Amygdala (tissue), 56 donors: ENCODE results near the gene SSBP2.
A peak's percentile ranks its signal among the peaks of the same experiment; 100 is the strongest.
"Not testable (repeated sequence)": the region's sequence is repeated elsewhere in the genome, so short reads cannot be mapped to it uniquely, and the experiment has no call there.

Experiments used
- DNase-seq, 56 donors: peaks; one replicate each; lab custom pipeline; 2025; lab: John Stamatoyannopoulos, UW

Gene SSBP2

GRCh38 chr5:81685471-81685870, 65.4 kb downstream of the SSBP2 start:
- DNase-seq: no peak

DNA sequence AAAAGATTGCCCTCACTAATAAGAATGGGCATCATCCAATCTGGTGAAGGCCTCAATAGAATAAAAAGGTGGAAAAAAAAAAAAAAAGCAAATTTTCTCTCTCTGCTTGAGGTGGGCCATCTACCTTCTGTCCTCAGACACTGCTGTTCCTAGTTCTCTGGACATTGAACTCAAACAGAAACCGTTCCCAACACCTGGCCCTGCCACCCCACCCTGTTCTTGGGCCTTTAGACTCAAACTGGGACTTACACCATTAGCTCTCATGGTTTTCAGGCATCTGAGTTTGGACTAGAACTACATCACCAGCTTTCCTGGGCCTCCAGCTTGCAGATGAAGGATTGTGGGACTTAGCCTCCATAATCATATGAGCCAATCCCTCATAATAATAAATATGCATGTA, 71.0 kb downstream of the SSBP2 start:
- DNase-seq: no peak

GRCh38 chr5:81675420-81675819, 75.5 kb downstream of the SSBP2 start:
- no peak for DNase-seq

DNA sequence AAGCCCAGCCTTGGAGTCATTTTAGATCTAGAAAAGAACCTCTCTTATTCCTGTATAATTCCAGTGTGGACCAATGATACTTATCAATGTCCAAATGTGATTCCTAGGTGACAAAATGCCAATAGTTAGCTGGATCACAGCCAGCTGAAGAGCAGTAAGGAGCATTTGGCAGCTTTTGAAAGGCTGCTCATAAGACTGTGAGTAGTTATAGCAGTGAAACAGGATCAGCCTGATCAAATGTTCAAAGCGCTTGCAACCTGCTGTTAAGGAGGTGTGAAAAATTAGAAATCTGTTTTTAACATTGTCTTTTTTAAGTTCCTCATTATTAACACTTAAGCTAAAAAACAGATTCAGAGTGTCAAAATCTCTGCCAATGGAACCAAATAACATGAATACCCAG, 85.1 kb downstream of the SSBP2 start:
- peak in 1 of 56 donors; percentile 1 for DNase-seq

DNA sequence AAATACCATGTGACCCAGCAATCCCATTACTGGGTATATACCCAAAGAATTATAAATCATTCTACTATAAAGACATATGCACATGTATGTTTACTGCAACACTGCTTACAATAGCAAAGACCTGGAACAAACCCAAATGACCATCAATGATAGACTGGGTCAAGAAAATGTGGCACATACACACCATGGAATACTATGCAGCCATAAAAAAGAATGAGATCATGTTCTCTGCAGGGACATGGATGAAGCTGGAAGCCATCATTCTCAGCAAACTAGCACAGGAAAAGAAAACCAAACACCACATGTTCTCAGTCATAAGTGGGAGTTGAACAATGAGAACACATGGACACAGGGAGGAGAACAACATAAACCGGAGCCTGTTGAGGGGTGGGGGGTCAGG, 90.3 kb downstream of the SSBP2 start:
- not testable (repeated sequence) for DNase-seq

- DNase-seq: peak in 1 of 56 donors; percentile 0
These were observed 93.5 kb downstream of the SSBP2 start for GRCh38 chr5:81657386-81657785.

GRCh38 chr5:81656783-81657182, 94.1 kb downstream of the SSBP2 start:
- no peak for DNase-seq

GRCh38 chr5:81650987-81651386, 99.9 kb downstream of the SSBP2 start:
- no peak for DNase-seq

DNA sequence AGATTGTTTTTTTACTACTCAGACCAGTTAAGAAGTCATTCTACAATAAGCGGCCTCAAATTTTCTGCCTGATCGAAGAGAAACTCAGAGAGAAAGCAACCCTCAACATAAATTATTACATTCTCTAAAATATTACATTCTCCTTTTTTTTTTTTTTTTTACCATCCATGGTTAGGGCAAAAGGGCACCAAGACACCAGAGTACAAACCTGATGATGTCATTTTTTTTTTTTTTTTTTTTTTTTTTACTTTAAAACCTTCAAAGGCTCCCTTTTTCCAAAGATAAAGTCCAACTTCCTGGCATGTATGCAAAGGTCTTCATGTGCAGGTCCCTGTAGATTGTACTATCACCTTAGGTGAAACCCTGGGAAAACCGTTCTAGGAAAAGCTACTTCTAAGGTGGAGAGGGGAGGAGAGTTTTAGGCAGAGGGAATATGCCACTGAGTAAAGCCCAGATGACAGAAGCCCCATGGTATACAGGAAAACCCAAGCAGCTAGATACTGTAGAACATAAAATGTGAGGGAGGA, 104.4 kb downstream of the SSBP2 start:
- DNase-seq: no peak

- no peak for DNase-seq
These were observed 108.7 kb downstream of the SSBP2 start for GRCh38 chr5:81642210-81642609.

- no peak for DNase-seq
These were observed 111.3 kb downstream of the SSBP2 start for GRCh38 chr5:81639556-81639955.

DNA sequence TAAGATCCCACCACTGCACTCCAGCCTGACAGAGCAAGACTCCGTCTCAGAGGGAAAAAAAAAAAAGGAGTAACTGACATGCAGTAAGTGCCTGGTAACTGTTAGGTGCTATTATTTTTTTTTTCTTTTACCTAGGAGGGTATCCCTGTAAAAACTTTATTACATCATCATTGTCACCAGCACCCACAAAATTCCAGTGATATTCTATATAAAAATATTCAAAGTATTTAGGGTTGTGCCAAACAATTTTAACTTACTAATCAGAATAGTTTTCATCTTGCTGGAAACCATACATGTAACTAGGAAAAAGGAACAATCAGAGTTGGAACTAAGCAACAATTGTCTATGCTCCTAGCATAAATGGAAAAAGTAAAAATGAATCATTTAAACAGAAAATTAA, 112.4 kb downstream of the SSBP2 start:
- no peak for DNase-seq

DNA sequence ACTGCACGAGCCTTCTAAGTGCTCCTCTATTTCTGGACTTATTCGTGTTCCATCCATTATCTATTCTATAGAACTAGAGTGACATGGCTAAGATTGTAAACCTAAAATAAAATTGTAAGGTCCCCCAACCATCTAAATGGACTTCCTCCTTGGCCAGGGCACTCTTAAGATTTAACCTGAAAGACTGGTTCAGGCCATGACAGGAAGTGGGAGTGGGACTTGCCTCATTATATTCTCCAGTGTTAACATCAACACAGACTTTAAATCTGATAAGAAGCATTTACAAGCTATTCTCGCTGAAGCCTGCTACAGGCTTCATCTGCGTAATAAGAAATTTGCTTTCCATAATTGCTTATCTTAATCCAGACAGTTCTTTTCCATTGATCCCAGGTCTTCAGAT, 117.0 kb downstream of the SSBP2 start:
- no peak for DNase-seq

GRCh38 chr5:81633471-81633870, 117.4 kb downstream of the SSBP2 start:
- DNase-seq: no peak

DNA sequence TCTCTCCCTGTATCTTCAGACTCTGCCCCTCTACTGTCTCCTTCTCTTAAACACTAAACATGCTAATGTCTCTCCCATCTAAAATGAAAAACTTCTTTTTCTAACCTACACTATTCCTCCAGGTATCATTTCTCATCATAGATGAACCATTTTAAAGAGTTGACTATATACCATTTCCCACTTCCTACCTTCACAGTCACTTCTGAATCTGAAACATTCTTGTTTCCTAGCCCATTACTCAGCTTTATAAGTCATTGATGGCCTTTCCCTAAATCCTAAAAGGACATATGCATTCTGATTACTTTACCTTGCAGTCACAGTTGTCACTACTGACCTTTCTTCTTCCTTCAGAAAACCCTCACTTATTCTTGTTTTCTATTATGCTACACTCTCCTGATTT, 118.2 kb downstream of the SSBP2 start:
- DNase-seq: no peak

DNA sequence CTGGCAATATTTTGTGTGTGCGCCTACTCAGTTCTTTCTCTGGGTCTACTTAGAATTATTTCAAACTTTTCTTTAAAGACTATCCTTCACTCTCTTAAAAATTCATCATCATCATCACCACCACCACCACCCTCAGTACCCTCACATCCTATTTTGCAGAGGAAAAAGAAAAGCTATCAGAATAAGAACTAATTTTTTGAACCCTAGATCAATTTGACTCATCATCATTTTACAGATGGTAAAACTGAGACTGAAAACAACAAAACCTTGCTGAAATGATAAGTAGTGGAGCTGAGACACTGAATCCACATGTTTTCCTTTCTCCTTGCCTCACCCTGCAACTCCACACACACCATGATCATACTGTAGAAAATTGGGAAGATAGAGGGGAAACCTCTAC, 119.3 kb downstream of the SSBP2 start:
- DNase-seq: no peak

- no peak for DNase-seq
These were observed 119.8 kb downstream of the SSBP2 start for GRCh38 chr5:81631124-81631523.

GRCh38 chr5:81630684-81631083, 120.2 kb downstream of the SSBP2 start:
- no peak for DNase-seq

DNA sequence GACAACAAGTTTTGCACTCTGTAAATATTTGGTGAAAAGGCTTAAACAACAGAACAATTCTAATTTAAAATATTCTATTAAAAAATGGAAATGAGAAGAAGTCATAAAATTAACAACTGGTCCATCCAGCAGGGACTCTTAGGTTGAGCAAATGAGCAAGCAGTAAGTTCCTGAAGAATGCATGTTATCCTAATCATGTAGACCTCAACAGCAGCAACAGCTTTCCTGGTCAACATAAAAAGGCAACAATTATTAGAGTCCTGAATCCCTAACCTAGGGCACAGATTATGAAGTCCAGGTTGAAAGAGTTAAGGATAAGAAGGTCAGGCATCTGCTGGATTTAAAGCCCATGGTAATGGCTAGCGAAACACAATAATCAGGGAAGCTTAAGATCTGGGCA, 120.9 kb downstream of the SSBP2 start:
- DNase-seq: no peak

DNA sequence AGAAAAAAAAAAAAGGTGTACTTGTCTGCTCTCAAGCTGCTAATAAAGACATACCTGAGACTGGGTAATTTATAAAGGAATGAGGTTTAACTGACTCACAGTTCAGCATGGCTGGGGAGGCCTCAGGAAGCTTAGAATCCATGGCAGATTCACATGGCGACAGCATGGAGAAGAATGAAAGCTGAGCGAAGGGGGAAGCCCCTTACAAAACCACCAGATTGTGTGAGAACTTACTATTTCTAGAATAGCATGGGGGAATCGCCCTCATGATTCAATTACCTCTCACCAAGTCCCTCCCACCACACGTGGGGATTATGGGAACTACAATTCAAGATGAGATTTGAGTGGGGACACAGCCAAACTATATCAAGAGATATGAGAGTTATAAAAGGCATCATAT, 122.8 kb downstream of the SSBP2 start:
- not testable (repeated sequence) for DNase-seq

DNA sequence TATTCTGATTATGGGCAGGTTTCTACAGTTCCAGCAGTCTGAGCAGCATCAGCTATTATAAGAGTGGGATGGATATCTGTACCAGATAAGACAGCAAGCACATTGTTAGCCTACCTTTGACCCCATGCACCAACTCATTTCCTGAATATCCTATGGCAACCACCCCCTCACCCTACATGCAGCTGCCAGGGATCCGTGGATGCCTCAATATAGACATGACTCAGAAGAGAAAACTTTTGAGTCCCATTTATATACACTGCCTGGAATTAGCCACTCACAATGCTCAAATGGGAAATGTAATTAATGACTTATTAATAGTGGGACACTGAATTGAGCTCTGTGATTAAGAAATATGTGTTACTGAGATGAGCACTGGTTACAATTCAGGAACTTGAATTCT, 124.4 kb downstream of the SSBP2 start:
- no peak for DNase-seq

DNA sequence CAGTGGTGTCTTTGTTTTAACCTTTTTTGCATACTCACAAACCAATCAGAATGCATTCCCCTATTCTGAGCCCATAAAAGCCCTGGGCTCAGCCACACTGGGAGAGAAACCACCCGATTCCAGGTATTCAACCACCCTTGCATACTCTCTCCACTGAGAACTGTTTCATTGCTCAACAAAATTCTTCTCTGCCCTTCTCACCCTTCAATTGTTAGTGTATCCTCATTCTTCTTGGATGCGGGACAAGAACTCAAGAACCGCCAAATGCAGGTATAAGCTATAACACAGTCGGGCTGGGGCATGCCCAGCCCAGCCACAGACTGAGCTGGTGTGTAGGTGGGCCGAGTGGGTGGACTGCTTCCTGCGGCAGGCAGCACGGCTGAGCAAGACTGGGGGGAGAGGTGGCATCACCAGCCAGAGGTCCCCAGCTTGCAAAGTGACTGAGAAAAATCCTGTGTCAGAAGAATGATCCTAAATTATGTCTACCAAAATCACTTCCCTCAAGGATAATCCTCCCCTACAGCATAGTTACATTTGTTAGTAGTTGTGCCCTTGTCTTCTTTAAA, 141.0 kb downstream of the SSBP2 start:
- DNase-seq: peak in 1 of 56 donors; percentile 0

DNA sequence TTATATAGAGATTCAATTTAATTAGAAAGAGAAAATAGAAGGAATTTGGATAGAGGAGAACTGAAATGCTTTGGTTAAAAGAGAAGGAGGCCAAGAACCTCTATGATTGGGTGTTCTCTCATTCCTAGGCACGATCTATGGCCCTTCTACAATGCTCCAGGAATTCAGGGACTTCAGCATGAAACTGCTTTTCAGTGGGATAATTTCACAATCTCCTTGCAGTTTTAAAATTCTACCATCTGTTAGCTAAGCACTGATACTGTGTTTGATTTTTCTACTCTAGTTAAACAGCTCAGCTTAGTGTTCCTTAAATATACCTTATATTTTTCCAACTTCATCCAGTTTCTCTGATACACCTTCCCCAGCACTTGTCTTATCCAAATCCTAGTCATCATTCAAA, 141.9 kb downstream of the SSBP2 start:
- no peak for DNase-seq
